NB4 (cell line): ENCODE measurements around the gene ITGB3.

Source experiments
- DNase-seq: peaks from one replicate; pipeline ENCODE4 v3.0.0; 2010; ENCODE audit warnings: low read depth
- H3K4me3 ChIP-seq: one replicate; pipeline ENCODE4 v1.5.1; 2011; ENCODE audit warnings: mild to moderate bottlenecking, low read depth, low read length, moderate library complexity
- CTCF ChIP-seq: IDR thresholded peaks from one replicate; pipeline ENCODE4 v1.5.1; 2012; ENCODE audit warnings: low read depth, low read length
- MAX ChIP-seq: IDR thresholded peaks from 2 replicates; pipeline ENCODE4 v1.6.1; 2011; ENCODE audit warnings: low read depth, low read length
- MYC ChIP-seq: IDR thresholded peaks from 2 replicates; pipeline ENCODE4 v1.6.1; 2011; ENCODE audit warnings: low read depth, low read length
- POLR2A ChIP-seq: IDR thresholded peaks from 2 replicates; pipeline ENCODE4 v1.6.1; 2011; ENCODE audit warnings: mild to moderate bottlenecking; ENCODE audit not compliant: insufficient read length; ENCODE audit errors: extremely low read depth

The ITGB3 gene

GRCh38 chr17:47291242-47291873 is 37.7 kb downstream of the ITGB3 start:
- no peak for TF ChIP-seq MAX
- no peak for TF ChIP-seq MYC
- TF ChIP-seq POLR2A, result no peak
- no peak for TF ChIP-seq CTCF
- no peak overlapping the region for H3K4me3 ChIP-seq
- DNase-seq, result no peak

- no peak for TF ChIP-seq MAX
- TF ChIP-seq CTCF, result no peak
- DNase-seq, result no peak
- H3K4me3 ChIP-seq, result no peak overlapping the region
Measured at GRCh38 chr17:47292206-47292605, 38.6 kb downstream of the ITGB3 start.

GRCh38 chr17:47295037-47295873 is 41.6 kb downstream of the ITGB3 start:
- H3K4me3 ChIP-seq, result no peak overlapping the region
- TF ChIP-seq MAX (no peak), MYC (no peak), CTCF (no peak), POLR2A (no peak)
- DNase-seq, result no peak

GRCh38 chr17:47295874-47296255 is 42.2 kb downstream of the ITGB3 start:
- no peak overlapping the region for H3K4me3 ChIP-seq
- TF ChIP-seq MAX (no peak), POLR2A (no peak), CTCF (no peak), MYC (no peak)

GRCh38 chr17:47297661-47298400 is 44.2 kb downstream of the ITGB3 start:
- DNase-seq, result no peak
- TF ChIP-seq CTCF, result no peak
- no peak for TF ChIP-seq MAX
- TF ChIP-seq MYC, result no peak
- no peak for TF ChIP-seq POLR2A
- H3K4me3 ChIP-seq, result no peak overlapping the region

More at GRCh38 chr17:47295874-47296255, 42.2 kb downstream of the ITGB3 start:
- DNase-seq, result no peak
